Lung (tissue), 12 donors: ENCODE data around the gene FAM186B. TPM values are rescaled to one million over a fixed set of nuclear protein-coding genes. Genes with fewer than 3 reads are reported as not detected.

Source experiments
- ATAC-seq: fragments of 200-7000 bp; cut with Tn5 transposase; one replicate; pipeline ENCODE4 v1.9.1; 2020; ENCODE audit warnings: moderate number of reproducible peaks; ENCODE audit not compliant: insufficient read depth, low FRiP score
- DNase-seq, 3 donors: peaks; one replicate each; pipeline ENCODE4 v3.0.0-alpha.2; 2013 to 2017
- H3K27ac ChIP-seq, 2 donors: one replicate each; pipeline ENCODE4 v1.5.1; 2013; ENCODE audit warnings: mild to moderate bottlenecking in 2 of 2, moderate library complexity in 2 of 2, control low read depth in 1 of 2, inconsistent platforms in 1 of 2, low read depth in 1 of 2, low read length in 1 of 2
- H3K27me3 ChIP-seq, 3 donors: one replicate each; pipeline ENCODE4 v1.5.1; 2013; ENCODE audit warnings: low read length in 2 of 3; ENCODE audit not compliant: control insufficient read depth in 3 of 3, insufficient read depth in 3 of 3
- H3K36me3 ChIP-seq, 4 donors: one replicate each; pipeline ENCODE4 v1.5.1; 2013; ENCODE audit warnings: low read length in 4 of 4, mild to moderate bottlenecking in 1 of 4, moderate library complexity in 1 of 4; ENCODE audit not compliant: control insufficient read depth in 4 of 4, insufficient read depth in 4 of 4
- H3K4me1 ChIP-seq, 5 donors: one replicate each; pipeline ENCODE4 v1.5.1; 2013; ENCODE audit warnings: low read length in 5 of 5, mild to moderate bottlenecking in 2 of 5, moderate library complexity in 1 of 5; ENCODE audit not compliant: control insufficient read depth in 5 of 5, insufficient read depth in 5 of 5
- H3K4me3 ChIP-seq: one replicate; pipeline ENCODE4 v1.5.1; 2013; ENCODE audit warnings: mild to moderate bottlenecking, control low read depth, moderate library complexity
- H3K9ac ChIP-seq, 2 donors: one replicate each; pipeline ENCODE4 v1.5.1; 2013; ENCODE audit warnings: low read length in 2 of 2, control low read depth in 1 of 2; ENCODE audit not compliant: insufficient read depth in 1 of 2
- H3K9me3 ChIP-seq, 4 donors: one replicate each; pipeline ENCODE4 v1.5.1; 2013; ENCODE audit warnings: low read length in 3 of 4, mild to moderate bottlenecking in 1 of 4, moderate library complexity in 1 of 4; ENCODE audit not compliant: control insufficient read depth in 4 of 4, insufficient read depth in 3 of 4
- WGBS, 2 donors: extraction: QIAGEN DNeasy Blood & Tissue Kit; methylation state at CpG; one replicate each; pipeline ENCODE4 v1.1.7; 2013; 5-methylcytosine and 5-hydroxymethylcytosine counted together
- polyA plus RNA-seq, 2 donors: library from polyadenylated mRNA; stranded (reverse); fragments of 200-250 nt; gene quantifications; one replicate each; pipeline ENCODE4 v1.2.1, GENCODE V29; 2013
- total RNA-seq, 2 donors: library from RNA; depleted of rRNA in 1 of 2; stranded (reverse); fragments of >200 nt in 1 of 2; gene quantifications; one replicate each; pipeline ENCODE4 v1.2.1, GENCODE V29; 2014 to 2021
- TF ChIP-seq, protein P1 (sequence below): IDR thresholded peaks from 2 replicates; pipeline ENCODE4 v1.5.1; 2012; ENCODE audit warnings: mild to moderate bottlenecking; ENCODE audit errors: control extremely low read depth, extremely low read depth
- donor health status: control.
- donor health status: control.
- donor health status: Bipolar disorder and iron deficiency.
- donor health status: healthy.
- donor health status: DM: yes; HTN: yes; CAD: no.

The FAM186B gene
- total and polyA plus RNA-seq, 4 donors = 0.17 to 0.80 (median 0.43) TPM

DNA sequence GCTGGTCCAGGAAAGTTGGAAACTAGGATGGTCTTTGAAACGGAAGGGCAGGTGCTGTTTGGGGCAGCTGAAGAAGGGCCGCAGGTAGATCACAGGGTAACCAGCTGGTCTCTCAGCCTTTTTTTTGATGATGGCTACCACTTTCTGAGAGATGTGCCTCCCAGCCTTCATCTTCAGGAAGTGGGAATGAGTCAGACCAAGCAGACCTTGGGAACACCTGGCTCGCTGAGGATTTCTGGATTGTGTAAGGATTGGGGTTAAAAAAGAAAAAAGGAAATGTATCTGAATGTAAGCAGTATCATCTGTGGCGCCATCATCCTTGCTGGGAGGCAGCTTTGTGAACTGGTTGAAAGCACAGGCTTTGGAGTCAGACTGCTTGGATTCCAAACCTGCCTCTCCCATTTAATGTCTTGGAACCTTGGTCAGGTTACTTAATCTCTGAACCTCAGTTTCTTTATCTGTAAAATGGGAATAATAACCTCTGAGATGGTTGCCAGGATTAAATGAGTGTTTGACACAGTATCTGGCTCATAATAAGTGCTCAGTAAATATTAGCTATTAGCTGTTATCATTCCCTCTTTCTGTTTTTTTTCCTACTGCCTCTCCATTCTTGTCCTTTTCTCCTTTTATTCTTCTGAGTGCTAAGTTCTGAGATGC, 19.6 kb upstream of the FAM186B start:
- ATAC-seq (no peak), DNase-seq (no peak)
- H3K9me3 ChIP-seq = no peaks in the 10 kb centered on the region
- no peaks in the 10 kb centered on the region for H3K36me3 ChIP-seq
- WGBS, 2 donors = 58 to 65% methylated on average over 4 of the region's 4 CpGs
- no peak overlapping the region for H3K27ac ChIP-seq
- no peak overlapping the region for H3K4me3 ChIP-seq
- H3K4me1 ChIP-seq = peaks cover 0 to 17% (median 3%) of the 10 kb centered on the region in 5 donors
- TF ChIP-seq, protein P1, sequence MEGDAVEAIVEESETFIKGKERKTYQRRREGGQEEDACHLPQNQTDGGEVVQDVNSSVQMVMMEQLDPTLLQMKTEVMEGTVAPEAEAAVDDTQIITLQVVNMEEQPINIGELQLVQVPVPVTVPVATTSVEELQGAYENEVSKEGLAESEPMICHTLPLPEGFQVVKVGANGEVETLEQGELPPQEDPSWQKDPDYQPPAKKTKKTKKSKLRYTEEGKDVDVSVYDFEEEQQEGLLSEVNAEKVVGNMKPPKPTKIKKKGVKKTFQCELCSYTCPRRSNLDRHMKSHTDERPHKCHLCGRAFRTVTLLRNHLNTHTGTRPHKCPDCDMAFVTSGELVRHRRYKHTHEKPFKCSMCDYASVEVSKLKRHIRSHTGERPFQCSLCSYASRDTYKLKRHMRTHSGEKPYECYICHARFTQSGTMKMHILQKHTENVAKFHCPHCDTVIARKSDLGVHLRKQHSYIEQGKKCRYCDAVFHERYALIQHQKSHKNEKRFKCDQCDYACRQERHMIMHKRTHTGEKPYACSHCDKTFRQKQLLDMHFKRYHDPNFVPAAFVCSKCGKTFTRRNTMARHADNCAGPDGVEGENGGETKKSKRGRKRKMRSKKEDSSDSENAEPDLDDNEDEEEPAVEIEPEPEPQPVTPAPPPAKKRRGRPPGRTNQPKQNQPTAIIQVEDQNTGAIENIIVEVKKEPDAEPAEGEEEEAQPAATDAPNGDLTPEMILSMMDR = no peak
- no peak overlapping the region for H3K9ac ChIP-seq
- no peaks in the 10 kb centered on the region for H3K27me3 ChIP-seq

DNA sequence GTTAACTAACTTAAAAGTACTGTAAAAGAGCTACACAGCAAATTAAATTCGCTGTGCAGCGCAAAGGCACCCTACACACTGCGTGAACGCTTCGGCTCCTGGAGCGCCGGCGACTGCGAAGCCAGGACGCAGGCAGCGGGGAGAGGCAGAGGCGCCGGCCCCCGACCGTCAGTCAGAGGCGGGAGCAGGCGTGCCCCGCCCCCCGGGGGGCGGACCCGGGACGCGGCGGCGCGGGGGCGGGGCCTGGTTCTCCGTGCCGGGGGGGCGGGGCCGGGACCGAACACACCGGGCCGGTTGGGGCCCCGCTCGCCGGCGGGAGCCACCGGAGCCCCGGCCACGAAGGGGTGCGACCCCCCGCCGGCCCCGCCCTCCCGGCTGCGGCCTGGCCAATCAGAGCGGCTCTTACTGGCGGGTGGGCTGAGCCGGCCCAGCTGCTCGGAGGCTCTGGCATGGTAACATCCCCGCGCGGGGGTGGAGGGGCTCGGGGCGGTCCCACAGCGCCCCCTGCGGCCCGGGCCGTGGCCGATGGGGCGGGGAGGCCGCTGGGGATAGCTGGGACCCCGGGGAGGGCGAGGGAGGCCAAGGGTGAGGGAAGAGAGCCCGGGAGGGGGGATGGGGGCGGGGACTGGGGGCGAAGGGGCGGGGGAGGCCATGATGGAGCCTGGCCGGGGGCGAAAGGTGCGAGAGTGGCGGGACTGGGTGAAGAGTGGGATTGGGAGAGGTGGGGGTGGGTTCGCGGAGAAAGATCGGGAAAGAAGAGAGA, 17.9 kb upstream of the FAM186B start, which contains the start of gene PRPF40B:
Gene PRPF40B (plus strand): TSS at position 420 of the 763 bp plus-strand sequence. CDS start 30 bp downstream, at position 450.
- Histone ChIP-seq H3K36me3 (no peaks in the 10 kb centered on the region), H3K4me3 (peak within 1 kb of the TSS; percentile 43), H3K27me3 (no peaks in the 10 kb centered on the region), H3K4me1 (peaks cover 0 to 24% (median 4%) of the 10 kb centered on the region in 5 donors), H3K27ac (peak within 1 kb of the TSS; percentile 75 to 81), H3K9ac (peak within 1 kb of the TSS; percentile 20 to 89), H3K9me3 (no peaks in the 10 kb centered on the region)
- 1 to 3% methylated on average over 51 to 76 of the region's 76 CpGs for WGBS, 2 donors
- DNase-seq (peak; percentile 85 to 91 (median 89)), ATAC-seq (peak; percentile 93)
- TF ChIP-seq, protein P1 = peak; percentile 18

DNA sequence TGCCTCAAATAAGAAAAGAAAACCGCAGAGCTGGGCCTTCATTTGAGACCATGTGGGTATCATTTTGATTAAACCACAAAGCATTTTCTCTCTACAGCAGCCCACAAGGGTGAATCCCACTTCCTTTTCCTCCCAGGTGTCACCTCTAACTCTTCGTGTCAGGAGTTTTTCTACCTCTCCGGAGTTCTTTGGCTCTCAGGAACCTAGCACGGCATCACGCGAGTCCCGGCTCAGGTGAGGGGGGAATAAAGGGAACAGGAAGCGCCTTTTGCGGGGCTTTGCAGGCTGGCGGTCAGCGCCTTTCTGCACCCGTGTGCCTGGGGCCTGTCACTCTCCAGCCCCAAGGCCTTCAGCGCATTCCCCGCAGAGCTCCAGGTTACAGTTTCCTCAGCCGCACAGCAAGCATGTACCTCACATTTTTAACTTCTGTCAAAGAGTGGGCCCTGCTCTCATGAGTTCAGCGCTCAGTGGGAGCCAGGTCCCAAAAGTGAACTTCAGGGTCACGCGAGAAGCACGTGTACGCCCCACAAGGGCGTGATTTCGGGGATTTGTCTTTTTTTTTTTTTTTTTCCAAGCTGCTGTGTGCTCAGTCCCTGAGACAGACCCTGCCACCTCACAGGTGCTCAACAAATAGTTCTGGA, 17.2 kb upstream of the FAM186B start:
- TF ChIP-seq, protein P1 = no peak
- H3K27me3 ChIP-seq = no peaks in the 10 kb centered on the region
- no peaks in the 10 kb centered on the region for H3K36me3 ChIP-seq
- peaks cover 0 to 26% (median 4%) of the 10 kb centered on the region in 5 donors for H3K4me1 ChIP-seq
- H3K27ac ChIP-seq = peak overlapping the region; percentile 75 to 81
- DNase-seq (no peak), ATAC-seq (peak; percentile 4)
- H3K9ac ChIP-seq = peak overlapping the region; percentile 20 to 89
- no peaks in the 10 kb centered on the region for H3K9me3 ChIP-seq
- H3K4me3 ChIP-seq = peak overlapping the region; percentile 21
- 1% methylated on average over 22 of the region's 22 CpGs for WGBS, 2 donors
